HT-29 (cell line): ENCODE data around the gene PPHLN1. TPM values are rescaled to one million over a fixed set of nuclear protein-coding genes. Genes with fewer than 3 reads are reported as not detected.
"Not testable (repeated sequence)": the region's sequence is repeated elsewhere in the genome, so short reads cannot be mapped to it uniquely, and the experiment has no call there.

Experiments used
- DNase-seq: peaks from one replicate; pipeline ENCODE4 v3.0.0-alpha.2; 2015; ENCODE audit warnings: low spot score
- total RNA-seq: library from RNA; depleted of rRNA; stranded (reverse); fragments of >200 nt; shearing (Covaris generic); gene quantifications from 2 replicates; pipeline ENCODE4 v1.2.3, GENCODE V29; 2014

The PPHLN1 gene
- total RNA-seq, 1 experiment from 2014 or later, result 45.1 TPM

GRCh38 chr12:42322567-42322966 is 3.4 kb upstream of the PPHLN1 start:
- no peak for DNase-seq

- DNase-seq, result no peak
Observed at GRCh38 chr12:42323856-42324255, 2.1 kb upstream of the PPHLN1 start.

- DNase-seq, result no peak
Observed at GRCh38 chr12:42325326-42325652, 678 bp upstream of the PPHLN1 start.

- DNase-seq, result peak; percentile 56
Observed at GRCh38 chr12:42326541-42327226, 717 bp downstream of the PPHLN1 start.

GRCh38 chr12:42327227-42327590 is 1.2 kb downstream of the PPHLN1 start:
- no peak for DNase-seq

GRCh38 chr12:42330097-42330496 is 4.1 kb downstream of the PPHLN1 start:
- not testable (repeated sequence) for DNase-seq

GRCh38 chr12:42332301-42333285 is 6.6 kb downstream of the PPHLN1 start:
- DNase-seq, result peak; percentile 77

GRCh38 chr12:42336286-42336685 is 10.3 kb downstream of the PPHLN1 start:
- DNase-seq, result no peak

GRCh38 chr12:42338280-42338679 is 12.3 kb downstream of the PPHLN1 start:
- DNase-seq, result no peak

GRCh38 chr12:42342028-42342427 is 16.1 kb downstream of the PPHLN1 start:
- DNase-seq, result no peak

- no peak for DNase-seq
Observed at GRCh38 chr12:42343721-42344120, 17.8 kb downstream of the PPHLN1 start.

GRCh38 chr12:42346403-42347002 is 20.5 kb downstream of the PPHLN1 start:
- DNase-seq, result no peak

- not testable (repeated sequence) for DNase-seq
Observed at GRCh38 chr12:42349119-42350020, 23.4 kb downstream of the PPHLN1 start.

- DNase-seq, result not testable (repeated sequence)
Observed at GRCh38 chr12:42350021-42350407, 24.0 kb downstream of the PPHLN1 start.

- no peak for DNase-seq
Observed at GRCh38 chr12:42356344-42356743, 30.4 kb downstream of the PPHLN1 start.

GRCh38 chr12:42360747-42361403 is 34.9 kb downstream of the PPHLN1 start:
- DNase-seq, result no peak

- DNase-seq, result no peak
Observed at GRCh38 chr12:42361909-42362646, 36.1 kb downstream of the PPHLN1 start.

- no peak for DNase-seq
Observed at GRCh38 chr12:42362647-42363260, 36.8 kb downstream of the PPHLN1 start.

- no peak for DNase-seq
Observed at GRCh38 chr12:42364692-42365091, 38.7 kb downstream of the PPHLN1 start.

GRCh38 chr12:42365486-42365885 is 39.5 kb downstream of the PPHLN1 start:
- DNase-seq, result no peak
